PFSK-1 (cell line): ENCODE data around the gene FUOM.

Experiments used
- FOXP2 ChIP-seq: optimal IDR thresholded peaks from 2 replicates; pipeline ENCODE3; 2011; ENCODE audit warnings: borderline replicate concordance, control low read depth, inconsistent platforms; ENCODE audit not compliant: insufficient read depth; ENCODE audit errors: extremely low read length, extremely low read depth
- POLR2AphosphoS5 ChIP-seq: IDR thresholded peaks from 2 replicates; pipeline ENCODE4 v1.6.1; 2012; ENCODE audit warnings: low read depth, mild to moderate bottlenecking, control low read depth, low read length, moderate library complexity
- REST ChIP-seq, 2 experiments: IDR thresholded peaks; 2 replicates each; pipeline versions ENCODE4 v1.6.1 to v1.8.0; 2011 to 2012; ENCODE audit warnings: low read depth in 2 of 2, low read length in 2 of 2, control low read depth in 1 of 2, inconsistent platforms in 1 of 2, mild to moderate bottlenecking in 1 of 2, moderate library complexity in 1 of 2; ENCODE audit not compliant: insufficient read depth in 1 of 2
- SIN3A ChIP-seq: IDR thresholded peaks from 2 replicates; pipeline ENCODE4 v1.6.1; 2012; ENCODE audit warnings: mild to moderate bottlenecking, low read length, moderate library complexity, borderline replicate concordance; ENCODE audit not compliant: insufficient read depth
- TAF1 ChIP-seq: IDR thresholded peaks from 2 replicates; pipeline ENCODE4 v1.6.1; 2012; ENCODE audit warnings: low read length, control low read depth, borderline replicate concordance; ENCODE audit not compliant: insufficient read depth

FUOM gene

GRCh38 chr10:133390597-133391248 is 32.9 kb upstream of the FUOM start:
- no peak for TF ChIP-seq REST (IDR thresholded peaks at IDR 0.05; ENCODE audit: insufficient read depth in 1 of 2, low read depth in 2 of 2, low read length in 2 of 2)
- TF ChIP-seq SIN3A = no peak
- TF ChIP-seq POLR2AphosphoS5 = no peak
- TF ChIP-seq TAF1 = no peak
- TF ChIP-seq FOXP2 = no peak

GRCh38 chr10:133388973-133389818 is 31.4 kb upstream of the FUOM start:
- TF ChIP-seq FOXP2 = no peak
- no peak for TF ChIP-seq REST (IDR thresholded peaks at IDR 0.05; ENCODE audit: insufficient read depth in 1 of 2, low read depth in 2 of 2, low read length in 2 of 2)
- no peak for TF ChIP-seq SIN3A
- TF ChIP-seq POLR2AphosphoS5 = no peak
- TF ChIP-seq TAF1 = no peak

GRCh38 chr10:133388236-133388972 is 30.6 kb upstream of the FUOM start:
- TF ChIP-seq TAF1 = no peak
- TF ChIP-seq FOXP2 = no peak
- TF ChIP-seq POLR2AphosphoS5 = no peak
- no peak for TF ChIP-seq SIN3A
- no peak for TF ChIP-seq REST (IDR thresholded peaks at IDR 0.05; ENCODE audit: insufficient read depth in 1 of 2, low read depth in 2 of 2, low read length in 2 of 2)

- TF ChIP-seq REST (IDR thresholded peaks at IDR 0.05; ENCODE audit: insufficient read depth in 1 of 2, low read depth in 2 of 2, low read length in 2 of 2) = no peak
- TF ChIP-seq FOXP2 = no peak
- no peak for TF ChIP-seq SIN3A
- no peak for TF ChIP-seq TAF1
- TF ChIP-seq POLR2AphosphoS5 = no peak
Observed at GRCh38 chr10:133385214-133385613, 27.4 kb upstream of the FUOM start.
